OCI-M1 (cell line): Measurements from ENCODE around the gene MAEA.

Experiments
- DNase-seq: peaks from one replicate; lab custom pipeline; 2025; lab: John Stamatoyannopoulos, UW

The MAEA gene

GRCh38 chr4:1289207-1290164, at the start of gene MAEA:
TSS of gene MAEA (plus strand) at chr4:1289891. CDS start at chr4:1289914, 23 bp downstream.
- peak; percentile 98 for DNase-seq

GRCh38 chr4:1239950-1240307, 49.8 kb upstream of the MAEA start:
- no peak for DNase-seq

GRCh38 chr4:1240721-1241465, 48.8 kb upstream of the MAEA start:
- no peak for DNase-seq

GRCh38 chr4:1241466-1241935, 48.2 kb upstream of the MAEA start:
- no peak for DNase-seq

GRCh38 chr4:1241936-1242505, 47.7 kb upstream of the MAEA start:
- no peak for DNase-seq

GRCh38 chr4:1242506-1243450, 46.9 kb upstream of the MAEA start:
- no peak for DNase-seq

- DNase-seq: no peak
These were observed 46.1 kb upstream of the MAEA start for GRCh38 chr4:1243451-1244080.

GRCh38 chr4:1244081-1244977, 45.4 kb upstream of the MAEA start:
- DNase-seq: no peak

- DNase-seq: no peak
These were observed 44.7 kb upstream of the MAEA start for GRCh38 chr4:1244978-1245471.

GRCh38 chr4:1245481-1246051, 44.1 kb upstream of the MAEA start:
- DNase-seq: no peak

- DNase-seq: no peak
These were observed 43.4 kb upstream of the MAEA start for GRCh38 chr4:1246111-1246881.

GRCh38 chr4:1246901-1247863, 42.5 kb upstream of the MAEA start:
- DNase-seq: peak; percentile 41

- DNase-seq: peak; percentile 67
These were observed 41.8 kb upstream of the MAEA start for GRCh38 chr4:1247864-1248244.

- DNase-seq: peak; percentile 85
These were observed 41.2 kb upstream of the MAEA start, which contains the start of gene CTBP1 for GRCh38 chr4:1248245-1249147. TSS of gene CTBP1 (minus strand) at chr4:1249130. CDS start at chr4:1241331, 7,799 bp downstream.

GRCh38 chr4:1249148-1249730, 40.5 kb upstream of the MAEA start:
- DNase-seq: peak; percentile 86
